Activated naive CD4-positive, alpha-beta T cell treated with anti-CD3 and anti-CD28 coated beads, Interleukin-2, amount 50 U/mL, for 72 hours (primary cell): ENCODE data around the gene CEACAM8. TPM values are rescaled to one million over a fixed set of nuclear protein-coding genes. Genes with fewer than 3 reads are reported as not detected.
"Not testable (repeated sequence)": the region's sequence is repeated elsewhere in the genome, so short reads cannot be mapped to it uniquely, and the experiment has no call there.

Experiments
- ATAC-seq, 2 donors: fragments of 150-1000 bp; cut with Tn5 transposase; 2 replicates each; pipeline ENCODE4 v1.10.0; 2021; ENCODE audit warnings: mild to moderate bottlenecking in 2 of 2, moderate library complexity in 2 of 2
- DNase-seq, 2 donors: peaks; one replicate each; pipeline ENCODE4 v3.0.0; 2021 to 2022; ENCODE audit warnings: low spot score in 2 of 2
- H3K27ac Mint-ChIP-seq, 2 donors: one replicate each; pipeline ENCODE4 v1.8.0; 2022; ENCODE audit warnings: mild to moderate bottlenecking in 2 of 2, mixed read lengths in 2 of 2
- H3K36me3 Mint-ChIP-seq, 2 donors: one replicate each; pipeline ENCODE4 v1.8.0; 2022; ENCODE audit warnings: mixed read lengths in 2 of 2
- H3K9me3 Mint-ChIP-seq, 2 donors: one replicate each; pipeline ENCODE4 v1.8.0; 2022; ENCODE audit warnings: mixed read lengths in 2 of 2
- total RNA-seq, 2 donors: library from RNA; stranded (reverse); gene quantifications; one replicate each; pipeline ENCODE4 v1.2.3, GENCODE V29; 2022

CEACAM8 gene
- not detected for total RNA-seq

GRCh38 chr19:42594617-42595489, at the start of gene CEACAM8:
CEACAM8 (minus strand) TSS chr19:42594924; CDS start chr19:42594828, 96 bp downstream.
- no peaks in the 10 kb centered on the region for H3K36me3 Mint-ChIP-seq
- ATAC-seq (no peak), DNase-seq (no peak)
- H3K9me3 Mint-ChIP-seq, result no peaks in the 10 kb centered on the region
- H3K27ac Mint-ChIP-seq, result no peak within 1 kb of the TSS

- H3K36me3 Mint-ChIP-seq, ATAC-seq, H3K9me3 Mint-ChIP-seq, DNase-seq, H3K27ac Mint-ChIP-seq: not testable (repeated sequence)
Observed at GRCh38 chr19:42639324-42640092, 44.8 kb upstream of the CEACAM8 start.

- DNase-seq, result no peak
- Mint-ChIP-seq H3K36me3 (peaks cover 0 to 3% of the 10 kb centered on the region in 2 donors), H3K27ac (no peak overlapping the region), H3K9me3 (no peaks in the 10 kb centered on the region)
- peak in 1 of 2 donors; percentile 28 for ATAC-seq
Observed at GRCh38 chr19:42635233-42635539, 40.5 kb upstream of the CEACAM8 start.

GRCh38 chr19:42634409-42635232, 39.9 kb upstream of the CEACAM8 start:
- H3K27ac Mint-ChIP-seq, result no peak overlapping the region
- DNase-seq (peak in 1 of 2 donors; percentile 63), ATAC-seq (peak; percentile 56 to 58)
- no peaks in the 10 kb centered on the region for H3K9me3 Mint-ChIP-seq
- H3K36me3 Mint-ChIP-seq, result no peaks in the 10 kb centered on the region

GRCh38 chr19:42629191-42629590, 34.5 kb upstream of the CEACAM8 start:
- DNase-seq (no peak), ATAC-seq (peak; percentile 32 to 37)
- Mint-ChIP-seq H3K36me3 (no peaks in the 10 kb centered on the region), H3K27ac (peak overlapping the region in 1 of 2 donors; percentile 3), H3K9me3 (no peaks in the 10 kb centered on the region)

GRCh38 chr19:42628411-42629140, 33.9 kb upstream of the CEACAM8 start:
- Mint-ChIP-seq H3K27ac (peak overlapping the region in 1 of 2 donors; percentile 3), H3K36me3 (no peaks in the 10 kb centered on the region), H3K9me3 (no peaks in the 10 kb centered on the region)
- peak; percentile 90 to 94 for ATAC-seq
- DNase-seq, result peak in 1 of 2 donors; percentile 28

- ATAC-seq (peak in 1 of 2 donors; percentile 30), DNase-seq (no peak)
- Mint-ChIP-seq H3K27ac (peak overlapping the region in 1 of 2 donors; percentile 3), H3K9me3 (no peaks in the 10 kb centered on the region), H3K36me3 (no peaks in the 10 kb centered on the region)
Observed at GRCh38 chr19:42627916-42628315, 33.2 kb upstream of the CEACAM8 start.

GRCh38 chr19:42626181-42626580, 31.5 kb upstream of the CEACAM8 start:
- H3K36me3 Mint-ChIP-seq, result no peaks in the 10 kb centered on the region
- H3K27ac Mint-ChIP-seq, result no peak overlapping the region
- ATAC-seq, result no peak
- DNase-seq, result no peak
- no peaks in the 10 kb centered on the region for H3K9me3 Mint-ChIP-seq

GRCh38 chr19:42619271-42619670, 24.5 kb upstream of the CEACAM8 start:
- no peak for ATAC-seq
- H3K27ac Mint-ChIP-seq, result no peak overlapping the region
- no peak for DNase-seq
- H3K36me3 Mint-ChIP-seq, result no peaks in the 10 kb centered on the region
- H3K9me3 Mint-ChIP-seq, result no peaks in the 10 kb centered on the region

GRCh38 chr19:42613666-42614065, 18.9 kb upstream of the CEACAM8 start:
- Mint-ChIP-seq H3K36me3 (peaks cover 0 to 4% of the 10 kb centered on the region in 2 donors), H3K9me3 (no peaks in the 10 kb centered on the region), H3K27ac (no peak overlapping the region)
- ATAC-seq, result no peak
- no peak for DNase-seq

- DNase-seq, ATAC-seq, H3K9me3 Mint-ChIP-seq, H3K27ac Mint-ChIP-seq, H3K36me3 Mint-ChIP-seq: not testable (repeated sequence)
Observed at GRCh38 chr19:42610401-42610915, 15.7 kb upstream of the CEACAM8 start.

- peak in 1 of 2 donors; percentile 76 for DNase-seq
- H3K9me3 Mint-ChIP-seq, result no peaks in the 10 kb centered on the region
- peak overlapping the region in 1 of 2 donors; percentile 64 for H3K27ac Mint-ChIP-seq
- ATAC-seq, result peak; percentile 67 to 73
- H3K36me3 Mint-ChIP-seq, result no peaks in the 10 kb centered on the region
Observed at GRCh38 chr19:42606660-42607351, 12.1 kb upstream of the CEACAM8 start.

- no peaks in the 10 kb centered on the region for H3K9me3 Mint-ChIP-seq
- H3K27ac Mint-ChIP-seq, result no peak overlapping the region
- ATAC-seq, result no peak
Observed at GRCh38 chr19:42601811-42602443, 7.2 kb upstream of the CEACAM8 start.

GRCh38 chr19:42596391-42597072, 1.8 kb upstream of the CEACAM8 start:
- DNase-seq (peak; percentile 57 to 60), ATAC-seq (peak; percentile 60 to 63)
- no peaks in the 10 kb centered on the region for H3K9me3 Mint-ChIP-seq
- H3K36me3 Mint-ChIP-seq, result no peaks in the 10 kb centered on the region
- H3K27ac Mint-ChIP-seq, result no peak overlapping the region

More at GRCh38 chr19:42601811-42602443, 7.2 kb upstream of the CEACAM8 start:
- DNase-seq, result peak in 1 of 2 donors; percentile 14
- no peaks in the 10 kb centered on the region for H3K36me3 Mint-ChIP-seq
